HG03457 (cell line): ENCODE results near the gene SLC36A1.
"Not testable (repeated sequence)": the region's sequence is repeated elsewhere in the genome, so short reads cannot be mapped to it uniquely, and the experiment has no call there.

Experiments
- ATAC-seq: cut with Tn5 transposase; IDR thresholded peaks from one replicate; pipeline ENCODE4 v1.9.1; 2021; ENCODE audit warnings: moderate number of reproducible peaks; ENCODE audit not compliant: unreplicated experiment

SLC36A1 gene

DNA sequence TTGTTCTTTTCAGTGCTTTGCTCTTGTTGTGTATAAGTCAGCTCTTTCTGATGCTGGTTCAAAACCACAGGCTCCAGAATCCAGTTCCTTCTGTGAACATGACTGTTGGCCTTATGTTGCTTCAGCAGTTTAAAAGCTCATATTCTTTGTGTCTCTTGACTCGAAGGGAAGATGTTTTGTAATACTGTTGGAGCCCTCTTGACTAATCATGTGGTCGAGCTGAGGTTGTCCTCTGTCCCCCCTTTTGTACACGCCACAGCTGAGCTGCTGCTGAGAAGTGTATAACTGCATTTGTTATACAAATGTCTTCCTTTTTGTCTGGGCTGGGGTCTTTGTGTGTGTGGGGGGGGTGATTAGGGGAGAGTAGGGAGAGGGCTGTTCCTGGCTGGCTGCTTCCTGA, 35.8 kb downstream of the SLC36A1 start:
- no peak for ATAC-seq

DNA sequence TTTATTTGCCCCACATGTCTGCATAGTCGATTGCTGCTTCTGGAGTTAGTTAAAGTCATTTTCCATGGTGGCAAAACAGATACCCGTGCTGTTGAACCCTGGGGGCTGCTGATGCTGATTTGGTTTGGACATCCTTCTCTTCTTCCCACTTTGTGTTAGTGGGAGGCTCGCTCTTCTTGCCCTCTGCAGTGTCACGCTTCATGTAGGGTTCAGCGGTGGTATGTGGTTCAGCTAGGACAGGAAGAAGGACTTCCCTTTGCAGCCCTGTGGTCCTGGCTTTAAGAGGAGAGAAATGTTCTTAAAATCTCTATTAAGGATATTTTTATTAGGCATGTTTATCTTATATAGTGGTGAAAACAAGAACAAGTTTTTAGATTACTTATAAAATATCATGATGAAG, 36.2 kb downstream of the SLC36A1 start:
- ATAC-seq = no peak

DNA sequence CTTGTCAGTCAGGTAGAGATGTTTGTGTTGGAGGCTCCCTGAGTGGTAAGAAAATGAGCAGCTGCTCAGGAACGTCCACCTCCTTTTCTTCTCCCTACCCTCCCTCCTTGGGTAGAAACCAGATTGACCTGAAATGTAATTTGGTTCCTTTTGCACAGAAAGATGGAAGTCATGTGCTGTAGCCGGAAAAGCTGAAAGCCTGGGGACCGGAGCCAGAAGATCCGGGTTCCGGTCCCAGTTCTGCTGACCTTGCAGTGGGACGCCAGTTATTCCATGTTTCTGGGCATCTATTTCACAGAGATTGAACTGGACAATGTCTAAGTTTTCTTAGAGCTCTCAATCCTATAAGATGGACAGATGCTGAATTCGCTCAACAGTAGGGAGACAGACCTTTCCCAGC, 40.1 kb downstream of the SLC36A1 start:
- no peak for ATAC-seq

DNA sequence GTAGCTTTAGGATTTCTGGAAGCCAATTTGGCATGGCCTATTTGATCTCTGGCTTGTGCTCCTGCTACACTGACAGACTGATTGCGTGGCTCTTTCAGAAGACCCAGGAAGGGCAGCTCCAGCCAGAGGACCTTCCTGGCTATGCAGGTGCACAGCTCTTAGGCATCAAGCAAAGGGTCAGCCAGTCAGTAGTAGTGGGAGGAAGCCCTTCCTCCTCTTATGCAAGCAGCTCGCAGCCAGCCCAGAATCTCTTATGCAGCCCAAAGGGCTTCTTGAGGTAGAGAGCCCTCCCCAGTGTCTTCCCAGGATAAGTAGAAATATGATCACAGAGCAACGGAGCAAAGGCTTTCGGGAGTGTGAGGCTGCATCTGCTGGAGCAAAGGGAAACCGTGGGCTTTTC, 43.2 kb downstream of the SLC36A1 start:
- ATAC-seq = no peak

DNA sequence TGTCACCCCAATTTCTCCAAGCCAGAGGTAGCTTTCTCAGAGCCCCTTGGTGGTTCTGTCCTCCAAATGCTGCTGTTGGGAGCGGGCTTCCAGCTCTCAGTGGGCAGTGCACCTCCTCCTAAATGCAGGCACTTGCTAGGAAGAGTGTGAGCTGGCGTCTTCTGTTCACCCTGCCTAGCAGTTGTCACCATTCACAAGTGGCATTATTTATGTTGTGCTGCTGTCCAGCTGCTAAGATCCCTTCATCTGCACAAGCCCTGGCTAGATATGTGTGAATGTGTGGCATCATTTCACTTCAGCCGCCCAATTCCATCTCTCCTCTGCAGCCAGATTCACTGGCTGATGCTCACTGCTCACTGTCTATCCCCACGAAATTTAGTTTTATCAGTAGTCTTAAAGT, 43.7 kb downstream of the SLC36A1 start:
- ATAC-seq = no peak

DNA sequence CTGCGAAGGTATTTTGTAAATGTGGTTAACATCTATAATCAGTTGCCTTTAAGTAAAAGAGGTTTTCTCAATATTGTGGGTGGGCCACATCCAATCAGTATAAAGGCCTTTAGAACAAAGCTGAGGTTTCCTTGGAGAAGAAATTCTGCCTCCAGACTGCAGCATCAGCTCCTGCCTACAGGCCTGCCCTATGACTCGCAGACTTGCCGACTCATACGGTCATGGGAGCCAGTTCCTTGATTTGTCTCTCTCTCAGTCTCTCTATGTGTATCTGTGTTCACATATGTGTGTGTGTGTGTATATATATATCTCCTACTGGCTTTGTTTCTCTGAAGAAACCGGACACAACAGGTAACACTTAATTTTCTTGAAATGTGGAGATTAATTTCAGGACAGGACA, 45.3 kb downstream of the SLC36A1 start:
- ATAC-seq = no peak

DNA sequence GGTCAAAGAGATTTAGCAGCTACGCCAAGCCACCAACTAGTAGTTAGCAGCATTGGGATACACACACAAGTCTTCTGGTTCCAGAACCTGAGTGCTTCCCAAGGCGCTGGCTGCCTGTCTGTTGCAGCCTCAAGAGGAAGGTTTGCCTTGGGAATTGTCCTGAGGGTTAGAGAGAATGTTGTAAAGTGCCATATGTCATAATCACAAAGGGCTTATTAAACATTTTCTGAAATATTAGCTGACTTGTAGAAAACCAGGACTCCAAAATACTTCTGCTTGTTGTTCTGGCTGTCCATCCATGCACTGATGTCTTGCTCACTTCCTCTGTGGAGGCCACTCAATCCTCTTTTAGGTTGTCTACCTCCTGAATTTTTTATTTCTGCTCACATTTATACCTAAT, 46.3 kb downstream of the SLC36A1 start:
- ATAC-seq = no peak

DNA sequence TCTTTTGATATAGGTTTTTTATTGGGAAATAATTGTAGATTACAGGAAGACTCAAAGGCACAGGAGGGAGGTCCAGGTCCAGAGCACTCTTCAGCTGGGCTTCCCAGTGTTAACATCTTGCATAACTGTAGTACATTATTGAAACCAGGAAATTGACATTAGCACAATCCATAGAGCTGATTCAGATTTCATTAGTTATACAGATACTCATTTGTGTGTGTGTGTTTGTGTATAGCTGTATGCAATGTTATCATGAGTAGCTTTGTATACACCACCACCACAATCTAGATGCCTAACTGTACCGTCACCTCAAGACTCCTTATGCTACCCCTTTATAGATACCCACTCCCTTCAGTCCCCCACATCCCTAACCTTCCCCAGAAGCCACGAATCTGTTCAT, 47.9 kb downstream of the SLC36A1 start:
- no peak for ATAC-seq

DNA sequence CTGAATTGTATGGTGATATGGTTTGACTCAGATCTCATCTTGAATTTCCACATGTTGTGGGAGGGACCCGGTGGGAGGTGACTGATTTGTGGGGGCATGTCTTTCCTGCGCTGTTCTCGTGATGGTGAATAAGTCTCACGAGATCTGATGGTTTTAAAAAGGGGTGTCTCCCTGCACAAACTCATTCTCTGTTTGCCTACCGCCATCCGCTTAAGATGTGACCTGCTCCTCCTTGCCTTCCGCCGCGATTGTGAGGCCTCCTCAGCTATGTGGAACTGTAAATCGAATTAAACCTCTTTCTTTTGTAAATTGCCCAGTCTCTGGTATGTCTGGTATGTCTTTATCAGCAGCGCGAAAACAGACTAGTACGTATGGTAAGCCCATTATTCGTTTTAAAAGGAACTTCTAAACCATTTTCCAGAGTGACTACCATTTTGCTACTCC, 48.7 kb downstream of the SLC36A1 start:
- no peak for ATAC-seq

DNA sequence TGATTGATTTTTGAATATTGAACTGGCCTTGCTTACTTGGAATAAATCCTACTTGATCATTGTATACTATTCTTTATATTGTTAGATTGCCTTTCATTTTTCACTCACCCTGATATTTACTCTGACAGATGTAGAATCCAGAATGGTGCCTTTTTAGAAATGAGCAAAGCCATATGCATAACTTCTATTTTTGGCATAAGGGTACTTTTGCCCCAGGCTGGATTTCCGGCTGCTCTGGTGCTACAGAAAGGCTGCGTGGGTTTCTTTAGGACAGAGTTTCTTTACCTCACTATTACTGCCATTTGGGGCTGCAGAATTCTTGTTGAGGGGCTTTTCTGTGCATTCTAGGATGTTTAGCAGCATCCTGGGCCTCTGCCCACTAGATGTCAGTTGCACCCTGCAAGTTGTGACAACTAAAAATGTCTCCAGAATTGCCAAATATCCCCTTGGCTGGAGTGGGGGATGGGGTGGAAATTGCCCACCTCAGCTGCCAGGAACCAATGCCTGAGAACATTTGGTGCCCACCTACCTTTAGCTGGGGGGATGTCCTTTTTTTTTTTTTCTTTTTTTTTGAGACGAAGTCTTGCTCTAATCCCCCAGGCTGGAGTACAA, 50.1 kb downstream of the SLC36A1 start:
- no peak for ATAC-seq

DNA sequence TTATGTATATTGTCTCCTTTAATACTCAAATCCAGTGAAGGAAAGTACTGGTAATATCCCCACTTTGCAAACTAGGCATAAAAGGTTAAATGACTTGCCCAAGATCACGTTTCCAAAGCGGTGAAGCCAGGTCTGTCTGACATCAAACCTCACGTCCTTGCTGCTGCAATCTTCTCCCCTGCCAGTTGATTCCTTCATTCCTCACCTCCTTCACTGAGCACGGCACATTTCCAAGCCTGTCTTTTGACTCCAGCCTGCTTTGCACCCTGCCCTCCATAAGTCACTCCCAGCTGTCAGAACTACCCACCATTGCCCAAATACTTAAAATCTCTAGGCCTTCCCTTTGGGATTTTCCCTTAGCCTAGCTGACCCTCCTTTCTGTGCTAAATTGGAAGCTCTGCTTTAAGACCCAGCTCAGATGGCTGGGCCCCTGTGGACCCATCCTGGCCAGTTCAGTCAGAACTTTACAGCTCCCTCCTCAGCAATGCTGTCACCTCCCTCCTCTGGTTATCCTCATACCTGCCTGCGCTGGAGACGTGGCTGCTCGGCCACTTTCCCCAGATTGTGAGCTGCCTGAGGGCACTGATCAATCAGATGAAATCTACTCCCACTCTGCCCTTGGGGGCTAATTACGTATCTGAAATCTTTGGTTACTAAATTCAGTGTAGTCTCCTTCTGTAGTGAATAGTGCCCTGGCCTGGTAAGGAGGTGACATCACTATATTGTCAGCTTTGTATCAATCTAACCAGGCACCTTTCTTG, 51.2 kb downstream of the SLC36A1 start:
- ATAC-seq = no peak

DNA sequence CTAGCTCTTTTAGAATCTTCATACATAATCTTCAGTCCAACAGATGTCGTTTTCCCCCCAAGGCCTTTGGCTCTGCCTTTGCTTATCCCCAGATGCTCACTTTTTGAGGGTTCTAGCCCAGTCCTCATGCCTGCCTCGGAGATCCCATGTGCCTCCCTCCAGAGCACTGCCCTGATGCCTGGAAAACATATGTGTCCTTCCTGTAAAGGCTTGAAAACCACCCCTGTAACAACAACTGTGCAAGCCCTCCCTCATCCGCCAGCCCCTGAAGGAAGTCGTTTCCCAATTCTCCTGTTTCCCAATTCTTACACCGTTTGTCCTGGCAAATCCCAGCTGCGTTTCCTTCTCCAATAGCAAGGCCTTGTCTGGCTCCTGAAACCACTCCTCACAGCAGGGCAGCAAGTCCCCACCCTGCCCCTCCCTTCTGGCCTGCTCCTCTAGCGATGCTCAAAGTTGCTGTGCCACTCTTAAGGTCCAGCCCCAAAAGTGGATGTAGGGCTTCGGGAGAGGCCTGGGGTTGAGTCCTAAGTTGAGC, 52.2 kb downstream of the SLC36A1 start:
- ATAC-seq = no peak

DNA sequence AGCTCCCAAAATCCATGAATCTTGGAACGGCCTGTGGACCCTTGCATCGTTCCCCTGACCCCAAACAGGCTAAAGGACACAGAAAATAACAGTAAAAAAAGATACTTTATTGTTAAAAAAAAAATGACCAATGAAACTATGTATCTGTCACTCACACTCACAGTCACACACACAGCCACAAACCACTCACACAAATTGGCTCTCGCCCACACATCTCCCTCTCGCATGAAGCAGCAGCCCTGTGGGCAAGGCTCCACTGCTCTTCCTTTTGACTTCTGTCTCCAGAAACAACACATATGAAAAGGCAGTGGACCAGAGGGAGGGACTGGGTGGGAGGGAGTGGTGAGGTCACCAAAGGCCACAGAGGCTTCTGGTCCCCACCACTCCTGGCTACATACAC, 56.6 kb downstream of the SLC36A1 start:
- no peak for ATAC-seq

DNA sequence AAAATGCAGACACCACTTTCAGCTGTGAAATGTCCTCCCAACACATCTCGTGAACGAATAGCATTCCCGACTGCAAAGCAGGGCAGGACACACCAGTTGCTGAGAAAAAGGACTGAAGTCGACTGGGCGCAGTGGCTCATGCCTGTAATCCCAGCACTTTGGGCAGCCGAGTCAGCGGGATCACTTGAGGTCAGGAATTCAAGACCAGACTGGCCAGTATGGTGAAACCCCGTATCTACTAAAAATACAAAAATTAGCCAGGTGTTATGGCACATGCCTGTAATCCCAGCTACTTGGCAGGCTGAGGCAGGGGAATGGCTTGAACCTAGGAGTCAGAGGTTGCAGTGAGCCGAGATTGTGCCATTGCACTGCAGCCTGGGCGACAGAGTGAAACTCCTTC, 60.9 kb downstream of the SLC36A1 start:
- ATAC-seq = not testable (repeated sequence)

DNA sequence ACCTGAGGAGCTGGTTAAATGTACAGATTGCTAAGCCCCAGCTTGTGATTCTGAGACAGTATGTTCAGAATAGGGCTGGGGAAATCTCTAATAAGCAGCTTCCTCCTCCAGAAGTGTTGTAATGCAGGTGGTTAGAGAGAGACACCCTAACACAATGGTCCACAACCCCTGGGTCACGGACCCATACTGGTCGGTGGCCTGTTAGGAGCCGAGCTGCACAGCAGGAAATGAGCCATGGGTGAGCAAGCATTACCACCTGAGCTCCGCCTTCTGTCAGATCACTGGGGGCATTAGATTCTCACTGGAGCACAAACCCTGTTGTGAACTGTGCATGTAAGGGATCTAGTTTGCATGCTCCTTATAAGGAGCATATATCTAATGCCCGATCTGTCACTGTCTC, 61.8 kb downstream of the SLC36A1 start:
- no peak for ATAC-seq

DNA sequence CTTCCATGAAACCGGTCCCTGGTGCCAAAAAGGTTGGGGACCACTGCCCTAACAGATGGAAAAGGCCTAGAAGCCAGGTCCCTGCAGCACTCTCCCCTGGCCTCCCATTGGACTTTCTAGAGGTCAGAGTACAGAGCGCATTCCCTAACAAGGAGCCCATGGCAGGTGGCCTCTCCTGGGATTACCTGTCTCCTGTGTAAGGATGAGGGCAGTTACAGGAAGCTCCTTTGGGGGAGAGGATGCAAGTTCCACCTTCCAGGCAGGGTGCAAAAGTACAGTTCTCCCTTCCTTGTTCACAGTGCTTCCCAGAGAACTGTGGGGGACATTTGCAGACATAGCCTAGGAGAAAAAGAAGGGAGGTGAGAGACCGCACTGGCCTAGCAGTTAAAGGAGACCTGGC, 62.4 kb downstream of the SLC36A1 start:
- ATAC-seq = no peak

DNA sequence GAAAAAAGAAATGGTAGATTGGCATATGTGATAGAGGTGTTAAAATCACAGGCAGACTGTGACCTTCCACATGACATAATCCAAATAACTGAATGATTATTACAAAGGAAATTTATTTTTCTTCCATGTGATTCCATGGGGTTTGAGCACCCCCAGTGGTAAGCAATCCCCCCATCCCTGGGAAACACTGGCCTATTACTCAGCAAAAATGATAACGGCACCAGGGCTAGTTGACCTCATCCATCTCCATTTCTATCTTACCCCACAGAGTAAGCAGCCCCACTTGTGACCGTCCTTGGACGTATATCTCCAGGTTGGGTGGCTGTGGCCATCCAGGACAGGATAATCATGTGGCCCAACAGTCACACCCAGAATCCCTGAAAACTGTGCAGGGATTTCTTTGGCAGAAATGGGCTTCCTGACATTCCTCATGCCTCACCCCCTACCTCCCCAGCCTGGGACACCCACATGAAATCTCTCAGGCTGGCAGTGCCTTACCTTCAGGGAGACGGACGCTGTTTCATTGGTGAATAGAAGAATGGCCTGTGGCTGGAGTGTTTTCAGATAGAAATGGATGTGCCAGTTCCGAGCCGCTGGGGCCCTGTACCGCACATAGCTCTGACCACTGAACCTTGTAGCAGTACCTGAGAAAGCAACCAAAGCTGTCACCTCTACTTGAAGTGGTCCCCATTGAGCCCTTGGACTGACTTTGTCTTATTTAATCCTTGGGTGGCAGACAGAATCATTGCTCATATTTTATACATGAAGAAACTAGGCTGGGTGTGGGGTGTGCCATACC, 69.9 kb downstream of the SLC36A1 start:
- ATAC-seq = no peak

DNA sequence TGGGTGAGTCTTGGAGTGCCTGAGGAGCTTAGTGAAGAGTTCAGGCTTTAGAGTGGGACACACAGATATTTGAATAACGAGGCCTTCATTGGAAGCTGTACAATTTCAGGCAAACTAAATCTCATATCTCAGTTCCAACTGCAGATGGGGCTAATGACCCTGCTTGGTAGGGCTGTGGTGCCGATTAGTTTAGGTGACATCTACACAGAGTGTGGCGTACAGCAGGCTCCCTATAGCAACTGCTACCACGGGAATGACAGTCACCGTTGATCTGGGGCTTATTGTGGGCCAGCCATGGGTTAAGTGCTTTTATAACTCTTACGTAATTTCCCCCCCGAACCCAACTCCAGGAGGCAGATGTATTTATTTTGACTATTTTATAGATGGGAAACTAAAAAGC, 72.9 kb downstream of the SLC36A1 start:
- no peak for ATAC-seq

DNA sequence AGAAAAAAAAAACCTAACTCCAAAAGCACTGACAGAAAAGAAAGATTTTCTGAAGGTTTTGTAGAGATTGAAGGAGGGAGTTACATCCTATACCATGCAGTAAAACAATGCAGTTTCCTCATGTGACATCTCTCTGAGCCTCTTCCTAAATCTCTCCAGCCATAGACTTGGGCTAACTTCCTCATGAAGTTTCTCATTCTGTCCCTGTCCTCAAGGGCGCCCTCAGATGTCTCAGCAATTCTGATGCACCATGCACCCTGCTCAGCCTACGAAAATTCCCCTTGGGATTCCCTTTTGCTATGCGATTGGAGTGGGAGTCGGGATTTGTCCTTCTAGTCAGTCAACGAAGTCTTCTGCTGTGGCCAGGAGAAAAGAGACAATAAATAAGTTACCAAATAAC, 74.8 kb downstream of the SLC36A1 start:
- no peak for ATAC-seq

DNA sequence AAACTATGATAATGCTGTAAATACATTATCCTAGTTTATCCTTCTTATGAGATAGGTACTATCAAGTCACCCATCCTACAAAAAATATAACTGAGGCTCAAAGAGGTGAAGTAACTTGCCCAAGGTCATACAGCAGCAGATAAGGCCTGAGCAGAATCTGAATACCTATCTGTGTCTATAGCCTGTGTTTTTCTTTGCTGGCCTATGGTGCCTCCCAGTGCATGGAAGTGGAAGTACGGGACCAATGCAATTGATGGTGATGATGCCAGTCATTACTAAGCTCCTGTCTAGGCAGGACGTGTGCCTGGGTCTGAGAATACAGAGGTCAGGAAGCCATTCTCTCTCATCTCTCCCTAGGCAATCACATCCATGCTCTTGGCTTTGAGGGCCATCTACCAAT, 75.9 kb downstream of the SLC36A1 start:
- ATAC-seq = peak; percentile 96

DNA sequence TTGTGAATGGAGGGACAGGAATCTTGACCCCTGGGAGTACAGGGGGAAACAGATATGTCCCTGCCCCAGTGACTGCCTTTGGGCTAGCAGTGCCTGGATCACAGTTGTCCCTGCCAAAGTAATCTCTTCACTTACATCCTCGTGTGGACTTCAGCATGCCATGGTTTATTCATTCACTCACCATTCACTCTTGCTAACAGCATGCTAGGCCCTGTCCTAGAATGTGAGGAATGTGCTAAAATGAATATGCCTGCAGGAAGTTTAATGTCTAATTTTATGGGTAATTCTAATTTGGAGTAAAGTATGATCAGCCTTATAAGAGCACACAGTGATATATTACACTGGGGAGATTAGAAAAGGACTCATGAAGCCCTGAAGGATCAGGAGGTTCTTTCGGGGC, 80.8 kb downstream of the SLC36A1 start:
- ATAC-seq = no peak

DNA sequence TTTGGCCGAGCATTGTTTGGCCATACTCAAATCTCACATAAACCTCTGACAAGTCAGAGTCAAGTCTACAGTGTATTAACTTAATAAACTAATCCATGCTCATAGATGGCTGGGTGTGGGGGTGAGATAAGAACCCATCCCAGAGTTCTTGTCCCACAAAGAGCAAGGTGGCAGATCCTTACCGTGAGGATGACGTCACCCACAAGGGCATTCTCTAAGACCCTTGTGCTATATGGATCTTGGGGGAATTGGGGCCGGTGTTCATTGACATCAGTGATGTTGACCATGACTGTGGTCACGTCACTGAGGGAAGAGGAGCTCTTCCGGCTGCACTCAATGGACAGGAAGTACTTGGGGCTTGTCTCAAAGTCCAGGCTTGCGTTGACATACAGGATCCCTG, 81.6 kb downstream of the SLC36A1 start:
- ATAC-seq = no peak
